Measurements from ENCODE around the gene CA11.

DNA sequence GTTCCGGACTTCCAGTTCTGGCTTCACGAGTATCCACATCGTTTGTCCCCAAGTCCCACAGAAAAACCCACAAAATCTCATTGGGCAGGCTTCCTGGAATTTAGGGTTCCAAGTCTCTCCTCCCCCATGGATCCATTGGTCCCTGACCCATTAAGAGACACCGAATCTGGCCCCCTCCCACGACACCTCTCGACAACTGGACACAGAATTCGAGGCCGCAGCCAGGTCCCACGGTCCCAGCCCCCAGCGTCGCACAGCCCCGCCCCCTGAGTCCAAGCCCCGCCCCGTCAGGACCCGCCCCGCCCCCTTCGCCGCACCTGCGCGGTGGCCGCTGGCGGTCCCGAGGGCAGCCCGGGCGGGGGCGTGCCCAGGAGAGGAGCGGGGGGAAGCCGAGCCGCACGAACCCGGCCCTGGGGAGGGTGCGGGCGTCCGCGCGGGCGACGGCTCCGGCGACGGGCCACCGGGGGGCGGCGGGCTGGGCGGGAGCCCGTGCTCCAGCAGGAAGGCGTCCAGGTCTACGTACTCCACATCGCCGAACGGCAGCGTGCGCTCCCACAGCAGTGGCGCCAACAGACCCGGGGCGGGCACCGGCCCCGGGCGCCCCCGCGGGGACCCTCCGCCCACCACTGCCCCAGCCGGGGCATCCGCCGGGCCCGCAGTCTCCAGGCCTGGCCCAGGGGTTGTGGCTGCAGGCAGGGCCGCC, 10.6 kb downstream of the CA11 start:
- peak; percentile 93 for TF ChIP-seq POLR2A (IDR thresholded peaks at IDR 0.05)
- peak; percentile 51 for TF ChIP-seq POLR2AphosphoS5 (IDR thresholded peaks at IDR 0.05)

All from prostate gland (tissue), 1 donor.